CD4-positive, alpha-beta T cell treated with Interferon gamma for 1 hour (primary cell): ENCODE results near the gene MTMR11.

Experiments
- DNase-seq: peaks from one replicate; pipeline ENCODE4 v3.0.0-alpha.2; 2020

Gene MTMR11

DNA sequence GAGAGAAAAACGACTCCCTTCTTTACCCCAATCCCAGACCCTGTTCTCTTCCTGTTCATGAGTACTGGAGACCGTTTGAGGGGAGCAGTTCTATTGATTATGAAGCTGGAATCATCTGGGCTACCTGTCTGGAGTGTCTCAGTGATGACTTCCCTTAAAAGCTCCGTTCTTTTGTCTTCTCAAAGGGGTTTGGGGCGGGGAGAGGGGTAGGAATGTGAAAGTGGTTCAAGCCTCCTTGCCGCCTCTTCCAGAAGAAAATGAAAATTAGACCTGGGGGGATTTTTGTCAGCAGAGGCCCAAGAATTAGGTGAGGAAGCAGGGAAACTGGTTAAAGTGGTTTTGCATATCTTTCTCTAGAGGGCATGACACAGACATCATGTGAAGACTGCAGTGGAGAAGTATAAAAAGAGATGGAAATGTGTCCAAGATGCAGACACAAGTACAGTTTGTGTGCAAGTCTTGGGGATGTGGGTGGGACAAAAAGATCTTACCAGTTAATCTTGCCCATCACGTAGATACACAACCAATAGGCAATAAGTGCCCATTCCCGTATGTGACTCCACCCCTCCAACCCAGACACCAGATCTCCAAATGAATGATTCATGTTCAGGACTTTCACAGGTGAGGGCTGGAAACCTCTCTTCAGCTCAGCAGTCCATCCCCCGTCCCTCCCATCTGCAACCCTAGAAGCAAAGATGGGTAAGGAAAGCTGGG lies 470 bp upstream of the MTMR11 start:
- no peak for DNase-seq

DNA sequence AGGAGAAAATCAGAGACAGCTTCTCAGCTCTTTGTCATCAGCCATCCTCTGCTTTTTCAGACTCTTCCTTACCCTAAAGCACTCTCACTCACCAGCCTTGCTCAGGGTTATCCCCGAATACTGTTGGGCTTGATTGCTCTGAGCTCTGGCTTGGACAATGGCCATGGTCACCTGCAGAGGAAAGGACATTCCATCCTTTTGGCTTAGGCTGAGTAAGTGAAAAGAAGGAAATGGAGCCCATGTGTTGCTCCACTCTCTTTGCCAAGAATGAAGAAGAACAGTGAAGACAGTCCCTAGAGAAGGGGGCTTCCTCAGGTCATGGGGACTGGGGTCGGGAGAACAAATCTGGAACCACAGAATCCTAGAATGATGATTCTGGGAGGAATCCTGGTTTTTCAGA lies 2.3 kb downstream of the MTMR11 start:
- DNase-seq: no peak

DNA sequence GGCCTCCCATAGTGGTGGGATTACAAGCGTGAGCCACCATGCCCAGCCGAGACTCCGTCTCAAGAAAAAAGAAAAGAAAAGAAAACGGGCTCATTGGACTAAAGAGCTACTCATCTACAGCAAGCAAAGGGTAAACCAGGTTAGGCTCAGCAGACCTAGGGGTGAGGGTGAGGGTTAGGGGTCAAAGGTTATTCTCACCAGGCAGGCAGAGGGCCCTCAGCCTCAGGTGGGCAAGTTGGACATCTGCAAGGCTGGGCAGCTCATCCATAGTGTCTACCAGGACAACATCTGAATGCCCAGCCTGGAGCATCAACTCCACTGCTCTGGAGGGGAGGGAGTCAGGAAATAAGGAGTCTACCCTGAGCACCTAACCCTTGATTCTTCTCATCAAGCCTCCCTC lies 3.5 kb downstream of the MTMR11 start:
- no peak for DNase-seq

DNA sequence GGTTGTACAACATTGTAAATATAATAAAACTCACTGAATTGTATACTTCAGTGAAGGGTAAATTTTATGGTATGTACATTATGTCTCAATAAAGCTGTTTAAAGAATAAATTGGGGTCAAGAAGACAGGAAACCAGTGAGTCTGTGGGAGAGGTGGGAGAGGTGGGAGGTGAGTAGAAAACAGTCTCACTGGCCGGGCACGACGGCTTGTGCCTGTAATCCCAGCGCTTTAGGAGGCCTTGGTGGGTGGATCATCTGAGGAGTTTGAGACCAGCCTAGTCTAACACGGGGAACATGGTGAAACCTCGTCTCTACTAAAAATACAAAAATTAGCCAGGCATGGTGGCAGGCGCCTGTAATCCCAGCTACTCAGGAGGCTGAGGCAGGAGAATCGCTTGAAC lies 4.2 kb downstream of the MTMR11 start:
- DNase-seq: no peak

DNA sequence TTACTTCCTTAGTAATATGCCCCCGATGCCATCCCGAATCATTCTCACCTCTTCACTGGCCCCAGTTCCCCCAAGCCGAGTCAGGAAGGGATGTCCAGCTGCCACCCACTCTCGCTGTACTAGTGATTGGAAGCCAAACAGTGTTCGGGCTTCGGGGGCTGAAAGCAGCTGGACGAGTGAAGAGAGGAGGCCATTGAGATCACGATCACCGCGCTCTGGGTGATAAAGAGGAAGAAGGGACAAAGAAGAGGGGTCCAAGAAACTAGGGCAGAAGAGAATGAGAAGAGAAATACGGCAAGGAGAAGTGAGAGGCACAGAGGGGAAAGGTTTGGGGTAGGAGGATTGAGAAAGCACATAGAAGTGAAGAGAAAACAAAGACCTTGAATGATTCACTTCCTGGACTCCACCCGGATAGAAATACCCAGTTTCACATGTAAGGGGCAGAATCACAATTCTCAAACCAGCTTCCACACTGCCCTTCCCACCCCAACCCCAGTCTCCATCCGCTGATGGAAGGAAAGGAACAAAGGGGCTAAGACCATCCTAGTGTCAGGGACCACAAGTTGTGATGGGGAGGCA lies 5.4 kb downstream of the MTMR11 start:
- DNase-seq: no peak

DNA sequence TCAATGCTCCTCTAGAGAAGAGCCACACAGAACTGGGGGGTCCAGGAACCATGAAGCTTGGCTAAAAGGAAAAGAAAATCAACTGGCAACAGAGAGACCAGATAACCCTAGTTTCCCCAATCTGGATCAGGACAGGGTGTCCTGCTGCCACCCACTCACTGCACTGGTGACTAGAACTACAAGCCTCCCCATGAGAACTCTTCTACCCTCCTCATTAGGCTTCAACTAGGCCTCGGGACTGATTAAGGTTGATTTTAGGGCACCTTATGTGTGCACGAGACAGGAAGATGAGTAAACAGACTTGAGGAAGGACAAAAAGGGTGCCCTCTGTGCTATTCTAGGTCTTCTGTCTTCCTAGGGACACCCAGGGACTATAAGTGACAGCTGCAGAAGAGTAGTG lies 6.8 kb downstream of the MTMR11 start:
- no peak for DNase-seq

DNA sequence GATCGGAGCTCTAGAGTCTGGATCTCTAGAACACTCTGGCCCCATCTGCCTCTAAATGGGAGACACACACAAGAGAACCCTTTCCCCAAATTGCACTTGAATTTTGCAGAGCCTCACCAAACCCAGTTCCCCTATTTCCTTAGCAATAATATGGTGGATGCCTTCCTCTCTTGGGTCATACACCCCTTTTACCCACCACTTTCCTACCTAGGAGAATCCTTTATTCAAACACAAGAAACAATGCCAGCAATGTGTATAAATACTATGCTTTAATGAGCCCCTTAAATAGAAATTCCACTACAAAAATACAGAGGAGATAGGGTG lies 8.3 kb downstream of the MTMR11 start:
- no peak for DNase-seq

DNA sequence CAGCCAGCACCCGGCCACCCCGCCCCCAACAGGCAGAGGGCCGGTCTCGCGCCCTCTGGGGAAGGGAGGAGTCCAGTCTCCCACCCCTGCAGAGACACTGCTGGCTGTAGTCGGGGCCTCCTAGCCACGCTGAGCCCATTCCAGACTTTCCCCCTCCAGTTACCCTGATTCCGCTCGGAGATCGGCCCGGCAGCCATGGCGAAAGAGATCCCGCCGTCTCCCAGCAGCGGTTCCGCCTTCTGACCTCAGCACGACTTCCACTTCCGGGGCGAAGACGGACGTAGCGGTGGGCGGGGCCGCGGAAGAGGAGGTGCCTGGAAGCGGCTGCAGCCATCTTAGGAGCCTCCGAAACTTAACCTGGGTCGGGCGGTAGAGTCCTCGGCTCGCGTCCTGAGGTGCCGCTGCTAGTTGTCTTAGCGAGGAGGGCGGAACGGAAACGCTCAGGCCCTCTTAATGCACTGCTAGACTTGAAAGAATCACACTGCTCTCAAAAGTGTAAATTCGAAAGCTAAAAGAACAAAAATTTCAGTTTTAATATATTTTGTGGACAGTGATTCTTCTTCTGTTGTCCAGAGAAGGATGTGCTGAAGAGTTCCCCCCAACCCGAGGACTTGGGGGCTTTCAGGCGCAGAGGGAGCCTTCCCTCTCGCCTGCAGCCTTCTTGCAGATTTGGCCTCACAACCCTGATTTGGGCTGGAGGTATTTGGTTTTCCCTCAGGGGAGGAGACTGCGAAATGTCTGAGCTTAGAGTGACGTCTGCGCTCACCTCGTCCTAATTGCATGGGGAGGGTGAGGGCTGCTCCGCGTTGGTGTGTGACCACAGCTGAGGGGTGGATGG lies 8.9 kb downstream of the MTMR11 start, which contains the start of gene SF3B4:
TSS of gene SF3B4 (minus strand) at position 241 of the 838 bp plus-strand sequence. CDS start at position 197, 44 bp downstream.
- DNase-seq: peak; percentile 94

DNA sequence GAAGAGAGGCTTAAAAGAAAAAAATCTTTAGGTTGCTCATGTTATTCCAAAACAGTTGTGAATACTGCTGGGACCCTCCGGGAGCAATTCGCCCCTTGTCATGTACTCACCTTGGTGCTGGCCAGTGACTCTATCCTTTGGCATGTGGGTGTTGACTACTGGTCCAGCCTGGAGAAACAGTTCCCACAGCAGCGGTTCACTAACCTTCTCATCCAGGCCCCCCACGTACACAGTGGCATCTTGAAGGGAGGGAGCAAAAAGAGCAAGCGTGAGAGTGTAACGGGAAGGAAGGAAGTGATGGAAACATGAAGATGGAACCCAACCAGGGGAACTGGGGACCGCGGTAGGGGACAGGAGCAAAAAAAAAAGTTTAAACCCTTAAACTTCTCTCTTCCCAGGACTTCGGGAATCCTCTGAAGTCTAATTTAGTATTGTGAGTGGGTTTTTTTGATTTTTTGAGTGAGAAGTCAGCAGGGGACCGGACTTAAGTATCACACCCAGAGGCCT lies 9.6 kb downstream of the MTMR11 start:
- DNase-seq: no peak

DNA sequence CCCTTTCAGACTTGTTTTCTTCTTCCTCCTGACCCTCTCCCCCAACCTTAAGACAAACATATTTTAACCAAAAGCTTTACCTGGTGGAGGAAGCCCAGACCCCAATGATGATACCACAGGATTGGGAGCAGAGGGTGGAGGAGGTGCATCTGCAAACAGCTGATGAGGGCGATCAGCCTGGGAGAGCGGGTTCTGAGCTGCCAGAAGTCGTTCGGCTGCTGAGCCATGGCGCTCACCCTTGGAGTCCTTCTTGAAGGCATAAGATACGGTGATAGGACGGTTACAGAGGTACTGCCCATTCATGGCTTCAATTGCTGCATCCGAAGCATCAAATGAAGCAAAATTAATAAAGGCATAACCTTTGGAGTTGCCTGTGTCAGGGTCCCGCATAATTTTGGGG lies 10.4 kb downstream of the MTMR11 start:
- DNase-seq: no peak

DNA sequence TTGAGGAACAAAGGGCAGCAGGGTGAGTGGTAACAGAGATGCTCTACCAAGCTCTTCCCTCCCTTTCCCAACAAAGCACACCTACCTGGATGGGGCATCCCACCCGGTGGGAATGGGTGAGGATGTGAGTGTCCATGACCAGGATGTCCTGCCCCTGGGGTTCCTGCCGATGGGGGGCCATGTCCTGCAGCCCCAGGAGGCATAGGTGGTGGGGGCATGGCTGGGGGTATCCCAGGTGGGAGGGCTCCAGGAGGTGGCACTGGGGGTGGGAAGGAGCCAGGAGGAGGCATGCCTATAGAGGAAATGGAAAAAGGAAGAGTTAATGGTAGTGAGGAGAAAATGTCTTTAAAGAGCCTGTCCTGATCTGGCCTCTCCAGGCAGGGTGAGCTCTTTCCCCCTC lies 10.9 kb downstream of the MTMR11 start:
- DNase-seq: no peak

DNA sequence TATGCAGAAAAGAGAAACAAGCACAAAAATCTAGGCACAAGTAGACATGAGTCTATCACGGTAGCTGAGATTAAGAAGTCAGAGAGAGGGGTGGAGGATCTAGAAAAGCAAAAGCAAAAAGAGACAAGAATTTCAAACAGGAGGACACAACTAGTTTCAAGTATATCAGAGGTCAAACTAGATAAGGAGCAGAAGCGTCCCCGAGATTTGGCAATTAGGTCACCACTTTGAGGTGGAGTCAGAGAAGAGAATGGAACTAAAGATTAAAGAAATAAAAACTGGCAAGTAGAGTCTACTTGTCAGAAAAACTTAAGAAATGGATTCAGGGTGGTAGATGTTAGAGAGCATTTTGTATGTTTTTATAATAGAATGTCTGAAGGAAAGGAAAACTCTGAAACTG lies 11.3 kb downstream of the MTMR11 start:
- no peak for DNase-seq

DNA sequence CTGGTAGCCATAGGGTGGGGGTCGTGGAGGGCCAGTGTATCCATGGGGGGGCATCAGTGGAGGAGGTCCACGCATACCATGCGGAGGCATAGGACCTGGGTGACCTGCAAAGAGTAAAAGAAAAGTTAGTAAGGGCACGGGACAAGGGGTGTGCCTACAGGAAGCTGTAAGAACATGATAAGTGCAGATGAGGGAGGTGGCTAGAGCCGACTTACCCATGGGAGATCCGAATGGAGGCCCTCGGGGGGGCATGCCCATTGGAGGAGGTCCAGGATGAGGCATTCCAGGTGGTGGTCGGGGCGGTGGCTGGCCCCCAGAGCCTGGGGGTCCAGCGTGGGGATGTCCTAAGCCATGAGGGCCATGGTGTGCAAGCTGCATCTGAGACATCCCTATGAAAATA lies 13.1 kb downstream of the MTMR11 start:
- DNase-seq: no peak

DNA sequence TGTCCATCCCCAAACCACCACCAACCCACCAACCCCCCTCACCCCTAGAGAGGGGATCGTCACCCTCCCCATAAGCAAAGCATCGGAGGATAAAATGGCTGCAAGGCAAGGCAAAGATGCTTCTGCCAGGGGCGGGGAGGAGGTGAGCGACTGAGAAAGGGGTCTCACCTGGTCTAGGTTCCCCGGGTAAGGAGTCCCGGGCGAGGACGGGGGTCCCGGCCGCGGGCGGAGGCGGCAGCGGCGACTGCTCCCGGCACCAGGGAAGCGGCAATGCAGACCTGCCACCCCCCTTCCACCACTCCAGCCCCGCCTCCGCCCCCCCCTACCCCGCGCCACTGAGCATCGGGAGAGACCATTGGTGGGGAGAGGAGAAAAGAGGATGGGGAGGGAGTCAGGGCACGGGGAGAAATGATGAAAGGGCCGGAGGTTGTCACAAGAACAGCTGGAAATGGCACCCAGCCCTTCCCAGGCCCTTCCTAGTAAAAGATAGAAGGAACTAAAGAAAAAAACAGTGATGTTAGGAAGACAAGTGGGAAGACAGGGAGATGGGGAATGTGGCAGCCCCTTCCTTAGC lies 19.0 kb downstream of the MTMR11 start, which contains the start of gene SV2A:
TSS of gene SV2A (minus strand) at position 274 of the 574 bp plus-strand sequence. CDS start 4,004 bp downstream, outside the sequence.
- DNase-seq: no peak

DNA sequence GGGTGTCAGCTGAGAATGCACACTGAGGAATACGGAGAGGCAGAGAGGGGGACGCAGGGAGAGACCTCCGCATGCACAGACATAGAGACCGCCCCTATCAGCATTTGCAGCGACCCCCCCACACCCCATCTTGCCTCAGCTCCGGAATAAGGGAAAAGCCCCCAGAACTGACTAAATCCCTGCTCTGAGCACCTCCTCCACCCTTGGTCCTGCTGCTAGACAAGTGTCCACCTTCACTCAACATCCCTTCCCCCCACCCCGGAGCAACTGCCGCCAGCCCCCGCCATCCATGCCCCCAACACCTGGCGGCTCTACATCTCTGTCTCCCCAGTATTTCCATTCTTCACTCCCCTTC lies 19.8 kb downstream of the MTMR11 start:
- DNase-seq: no peak

DNA sequence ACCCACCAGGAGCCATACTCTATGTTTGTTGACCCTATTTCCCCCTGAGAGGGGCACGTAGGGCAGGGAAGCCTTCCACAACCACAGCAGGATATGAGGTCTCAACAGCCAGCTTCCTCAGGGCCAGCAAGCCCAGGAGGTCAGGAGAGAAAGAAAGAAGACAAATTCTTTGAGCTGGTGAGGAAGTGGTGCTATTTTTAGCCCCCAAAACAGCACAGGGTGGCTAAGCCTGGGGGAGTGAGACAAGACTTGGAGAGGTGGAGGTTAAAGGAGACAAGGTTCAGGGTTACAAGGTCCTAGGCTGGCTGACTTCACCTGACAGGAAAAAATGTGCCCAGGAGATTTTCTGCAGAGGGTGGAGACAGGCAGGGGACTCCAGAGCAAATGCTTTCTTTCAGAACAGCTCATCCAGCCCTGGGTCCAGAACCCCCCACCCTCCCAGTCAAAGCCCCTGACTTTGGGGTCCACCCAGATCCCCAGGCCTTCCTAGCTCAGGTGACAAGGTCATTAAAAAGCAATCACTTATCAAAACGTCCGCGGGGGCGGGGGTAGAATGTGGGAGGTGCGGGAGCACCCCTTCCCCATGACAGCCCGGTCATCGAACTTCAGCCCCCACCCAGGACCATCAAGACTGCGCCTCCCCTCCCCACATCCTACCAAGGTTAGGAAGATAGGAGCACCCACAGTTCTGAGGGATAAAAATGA lies 20.3 kb downstream of the MTMR11 start:
- no peak for DNase-seq

DNA sequence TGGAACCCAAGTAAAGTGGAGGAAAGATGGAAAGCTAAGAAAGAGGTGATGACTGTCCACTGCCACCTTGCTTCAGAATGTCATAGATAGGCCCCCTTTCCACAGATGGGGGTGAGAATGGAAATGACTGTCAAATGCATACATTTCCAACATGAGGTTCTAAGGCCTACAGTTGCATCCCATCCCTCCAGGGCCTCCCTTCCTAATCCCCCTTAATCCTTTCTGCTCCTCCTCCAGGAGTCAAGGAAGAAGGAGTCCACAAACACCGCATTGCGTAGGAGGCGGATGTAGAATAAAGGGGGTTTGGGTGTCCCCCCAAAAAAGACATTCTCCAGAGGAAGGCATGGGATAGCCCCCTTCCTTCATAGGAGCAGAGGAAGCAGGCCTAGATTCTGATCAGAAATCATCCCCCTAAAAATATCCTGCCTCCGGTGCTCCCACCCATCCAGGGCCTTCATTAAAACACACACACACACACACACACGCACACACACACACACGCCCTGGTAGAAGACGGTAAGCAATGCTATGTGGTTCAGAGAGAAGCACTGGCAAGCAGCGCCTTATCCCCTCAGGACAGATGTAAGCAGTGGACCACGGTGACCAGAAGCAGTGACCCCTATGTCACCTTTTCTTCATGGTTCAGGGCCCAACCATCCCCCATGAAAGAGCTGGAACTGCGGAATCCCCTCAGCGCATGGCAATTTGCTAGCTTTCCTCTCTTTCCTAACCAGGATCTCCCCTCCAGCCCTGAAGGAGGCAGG lies 21.1 kb downstream of the MTMR11 start:
- no peak for DNase-seq

DNA sequence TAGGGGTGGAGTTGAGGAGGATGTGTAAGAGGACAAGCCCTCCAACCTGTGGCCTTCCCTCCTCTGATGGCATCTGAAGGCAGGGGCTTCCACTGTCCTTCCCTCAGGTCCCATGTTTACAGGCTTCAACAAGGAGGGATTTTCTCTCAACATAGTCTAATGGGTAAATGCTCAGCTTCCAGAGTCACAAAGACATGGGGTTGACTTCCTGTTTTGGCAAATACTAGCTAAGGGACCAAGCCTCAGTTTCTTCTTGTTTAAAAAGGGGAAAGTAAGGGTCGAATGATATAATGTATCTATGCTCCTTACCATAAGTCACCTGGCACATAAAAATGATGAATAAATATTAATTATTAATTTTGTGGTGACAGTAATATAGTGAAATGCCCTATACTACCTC lies 22.1 kb downstream of the MTMR11 start:
- DNase-seq: no peak

DNA sequence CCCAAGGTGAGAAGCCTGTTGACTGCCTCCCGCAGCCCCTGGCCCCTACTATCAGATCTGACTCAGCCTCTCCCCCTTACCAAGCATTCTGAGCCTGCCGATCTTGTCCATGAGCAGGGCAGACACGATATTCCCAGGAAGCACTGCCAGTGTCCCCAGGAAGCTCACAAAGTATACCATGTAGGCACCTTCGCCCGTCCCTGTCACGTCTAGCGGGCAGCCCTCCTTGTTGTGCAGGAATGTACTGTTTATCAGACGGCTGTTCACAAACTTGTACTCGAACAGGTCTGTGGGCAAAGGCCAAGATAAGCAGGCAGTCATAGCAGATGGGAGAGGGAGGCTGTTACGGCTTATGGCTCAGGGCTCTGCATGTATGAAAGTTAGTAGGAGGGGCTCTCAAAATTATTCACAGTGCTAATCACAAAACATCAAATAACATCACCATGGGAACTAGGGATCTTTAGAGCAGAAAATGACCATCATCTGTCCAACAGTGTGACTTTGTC lies 30.1 kb downstream of the MTMR11 start:
- no peak for DNase-seq

DNA sequence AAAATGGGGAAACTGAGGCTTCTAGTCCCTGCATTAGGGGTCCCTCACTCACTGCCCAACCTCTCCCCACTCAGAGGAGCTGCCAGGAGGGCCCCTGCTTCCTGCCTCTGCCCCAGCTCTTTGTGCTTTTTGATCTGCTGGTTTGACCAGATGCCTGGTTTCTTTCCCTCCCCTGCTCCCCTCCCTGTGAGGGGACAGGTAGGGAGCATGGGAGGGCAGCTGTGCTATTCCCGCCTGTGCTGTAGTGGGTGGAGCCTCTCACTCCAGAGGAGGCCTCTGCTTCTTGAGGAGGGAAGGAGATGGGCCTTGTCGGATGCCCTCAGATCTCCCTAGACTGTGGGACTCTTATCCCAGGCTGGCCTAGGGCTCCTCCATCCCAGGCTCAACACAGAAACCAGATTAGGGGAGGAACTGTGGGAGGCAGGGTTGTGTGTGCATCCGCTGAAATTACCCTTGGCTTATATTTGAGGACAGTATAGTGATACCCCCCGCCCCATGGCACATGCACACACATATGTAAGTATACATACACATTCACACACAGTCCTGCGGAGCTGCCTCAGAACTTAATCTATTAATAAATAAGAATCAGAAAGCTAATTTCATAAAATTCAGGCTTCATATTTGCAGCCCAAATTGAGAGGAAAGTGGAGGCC lies 32.7 kb downstream of the MTMR11 start:
- no peak for DNase-seq
